OCI-LY3 (cell line): Measurements from ENCODE around the gene MAMLD1.

Experiments
- CTCF ChIP-seq: fragments of 200-600, 300-600 bp; sonication (generic); IDR thresholded peaks from 2 replicates; pipeline ENCODE4 v1.5.1; 2014; ENCODE audit warnings: antibody characterized with exemption, low read length, low read depth
- EZH2phosphoT487 ChIP-seq: fragments of 200-600 bp; shearing (Covaris generic); IDR thresholded peaks from 2 replicates; pipeline ENCODE4 v1.6.1; 2018; ENCODE audit warnings: antibody characterized with exemption, mixed run types, low read depth

- TF ChIP-seq CTCF (no peak), EZH2phosphoT487 (no peak)
These were observed 7.6 kb downstream of the MAMLD1 start for GRCh38 chrX:150370589-150371312.
